GM19395 (cell line): ENCODE data around the gene YIPF4.
"Not testable (repeated sequence)": the region's sequence is repeated elsewhere in the genome, so short reads cannot be mapped to it uniquely, and the experiment has no call there.

ENCODE experiments used
- ATAC-seq: cut with Tn5 transposase; IDR thresholded peaks from one replicate; pipeline ENCODE4 v1.9.1; 2021; ENCODE audit warnings: mild to moderate bottlenecking, moderate library complexity; ENCODE audit not compliant: unreplicated experiment

Gene YIPF4

GRCh38 chr2:32364290-32364689 is 86.6 kb downstream of the YIPF4 start:
- ATAC-seq: not testable (repeated sequence)

DNA sequence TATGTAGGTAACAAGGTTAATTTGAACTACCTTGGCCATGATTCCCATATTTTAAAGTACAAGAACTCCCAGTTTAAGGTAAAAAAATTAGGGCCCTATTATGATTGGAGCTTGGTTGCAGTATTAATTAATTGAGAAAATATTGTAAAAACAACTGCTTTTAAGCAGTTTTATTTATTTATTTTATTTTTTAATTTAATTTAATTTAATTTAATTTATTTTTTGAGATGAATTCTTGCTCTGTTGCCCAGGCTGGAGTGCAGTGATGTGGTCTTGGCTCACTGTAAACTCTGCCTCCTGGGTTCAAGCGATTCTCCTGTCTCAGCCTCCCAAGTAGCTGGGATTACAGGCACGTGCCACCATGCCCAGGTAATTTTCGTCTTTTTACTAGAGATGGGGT is 88.0 kb downstream of the YIPF4 start:
- not testable (repeated sequence) for ATAC-seq
